Stromal cell of bone marrow (primary cell): ENCODE data around the gene ENOSF1.
"Not testable (repeated sequence)": the region's sequence is repeated elsewhere in the genome, so short reads cannot be mapped to it uniquely, and the experiment has no call there.

Experiments used
- DNase-seq: peaks from one replicate; pipeline ENCODE4 v3.0.0-alpha.2; 2012; ENCODE audit warnings: low read depth

The ENOSF1 gene, protein sequence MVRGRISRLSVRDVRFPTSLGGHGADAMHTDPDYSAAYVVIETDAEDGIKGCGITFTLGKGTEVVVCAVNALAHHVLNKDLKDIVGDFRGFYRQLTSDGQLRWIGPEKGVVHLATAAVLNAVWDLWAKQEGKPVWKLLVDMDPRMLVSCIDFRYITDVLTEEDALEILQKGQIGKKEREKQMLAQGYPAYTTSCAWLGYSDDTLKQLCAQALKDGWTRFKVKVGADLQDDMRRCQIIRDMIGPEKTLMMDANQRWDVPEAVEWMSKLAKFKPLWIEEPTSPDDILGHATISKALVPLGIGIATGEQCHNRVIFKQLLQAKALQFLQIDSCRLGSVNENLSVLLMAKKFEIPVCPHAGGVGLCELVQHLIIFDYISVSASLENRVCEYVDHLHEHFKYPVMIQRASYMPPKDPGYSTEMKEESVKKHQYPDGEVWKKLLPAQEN

DNA sequence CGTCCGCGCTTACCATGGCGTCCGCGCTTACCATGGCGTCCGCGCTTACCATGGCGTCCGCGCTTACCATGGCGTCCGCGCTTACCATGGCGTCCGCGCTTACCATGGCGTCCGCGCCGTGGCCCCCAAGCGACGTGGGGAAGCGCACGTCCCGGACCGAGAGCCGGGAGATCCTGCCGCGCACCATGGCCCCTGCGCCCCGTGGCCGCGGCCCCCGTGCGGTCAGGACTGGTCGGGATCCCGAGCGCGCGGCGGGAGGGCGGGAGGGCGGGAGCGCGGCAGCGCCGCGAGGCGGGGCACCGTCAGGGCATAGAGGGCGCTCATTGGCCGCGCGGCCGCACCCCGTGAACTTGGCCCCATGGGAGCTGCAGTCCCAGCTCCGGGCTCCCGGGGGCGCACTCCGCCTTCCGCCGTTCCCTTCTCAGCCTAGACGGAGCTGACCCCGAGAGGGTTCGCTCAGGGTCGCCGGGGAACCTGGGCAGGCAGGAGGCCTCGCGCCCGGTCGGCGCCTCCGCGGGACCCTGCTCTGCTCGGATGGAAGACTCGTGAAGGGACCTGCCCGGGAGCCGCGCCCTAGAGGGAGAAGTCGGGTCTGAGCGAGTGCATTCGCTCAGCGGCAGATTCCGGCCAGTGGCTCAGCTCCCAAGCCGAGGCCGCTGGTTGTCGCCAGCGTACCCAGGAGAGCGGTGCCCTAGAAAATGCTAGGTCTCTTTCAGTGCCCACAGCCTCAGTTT lies at the start of gene ENOSF1:
Gene ENOSF1 (minus strand): TSS at position 230 of the 734 bp plus-strand sequence. CDS start 43 bp downstream, at position 187.
- DNase-seq, result peak; percentile 60

DNA sequence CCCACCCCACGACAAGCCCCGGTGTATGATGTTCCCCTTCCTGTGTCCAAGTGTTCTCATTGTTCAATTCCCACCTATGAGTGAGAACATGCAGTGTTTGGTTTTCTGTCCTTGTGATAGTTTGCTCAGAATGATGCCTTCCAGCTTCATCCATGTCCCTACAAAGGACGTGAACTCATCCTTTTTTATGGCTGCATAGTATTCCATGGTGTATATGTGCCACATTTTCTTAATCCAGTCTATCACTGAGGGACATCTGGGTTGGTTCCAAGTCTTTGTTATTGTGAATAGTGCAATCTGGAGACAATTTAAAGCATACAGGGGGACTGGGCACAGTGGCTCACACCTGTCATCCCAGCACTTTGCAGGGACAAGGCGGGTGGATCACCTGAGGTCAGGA lies 47.4 kb upstream of the ENOSF1 start:
- not testable (repeated sequence) for DNase-seq

DNA sequence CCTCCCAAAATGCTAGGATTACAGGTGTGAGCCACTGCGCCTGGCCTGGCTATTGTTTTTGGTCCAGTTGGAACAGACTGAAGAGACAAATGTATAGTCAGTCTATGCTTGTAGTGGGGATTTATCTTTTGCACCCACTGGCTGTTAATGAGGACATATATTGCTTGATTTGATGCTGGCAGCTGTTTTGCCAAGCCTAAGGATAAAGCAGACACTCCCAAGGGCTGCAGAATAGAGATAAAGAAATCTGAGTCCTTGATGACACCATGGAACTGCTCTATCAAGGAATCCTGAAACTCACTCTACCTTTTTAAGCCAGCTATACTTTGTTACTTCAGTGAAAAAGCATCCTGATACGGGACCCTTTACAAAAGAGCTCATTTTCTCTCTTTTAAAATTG lies 43.1 kb upstream of the ENOSF1 start:
- DNase-seq, result no peak

DNA sequence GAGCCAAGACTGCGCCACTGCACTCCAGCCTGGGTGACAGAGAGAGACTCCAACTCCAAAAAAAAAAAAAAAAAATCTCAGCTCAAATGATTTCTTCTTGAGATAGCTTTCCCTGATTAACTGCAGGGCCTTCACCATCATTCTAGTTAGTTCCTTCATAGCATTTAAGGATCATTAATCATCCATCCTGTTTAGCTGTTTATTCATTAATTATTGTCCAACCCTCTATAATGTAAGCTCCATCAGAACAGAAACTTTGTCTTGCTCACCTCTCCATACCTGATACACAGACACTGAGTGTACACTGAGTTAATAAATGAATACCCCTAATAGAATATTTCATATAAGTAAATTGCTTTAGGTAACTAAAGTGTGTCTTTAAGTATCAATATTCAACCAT lies 42.2 kb upstream of the ENOSF1 start:
- no peak for DNase-seq

DNA sequence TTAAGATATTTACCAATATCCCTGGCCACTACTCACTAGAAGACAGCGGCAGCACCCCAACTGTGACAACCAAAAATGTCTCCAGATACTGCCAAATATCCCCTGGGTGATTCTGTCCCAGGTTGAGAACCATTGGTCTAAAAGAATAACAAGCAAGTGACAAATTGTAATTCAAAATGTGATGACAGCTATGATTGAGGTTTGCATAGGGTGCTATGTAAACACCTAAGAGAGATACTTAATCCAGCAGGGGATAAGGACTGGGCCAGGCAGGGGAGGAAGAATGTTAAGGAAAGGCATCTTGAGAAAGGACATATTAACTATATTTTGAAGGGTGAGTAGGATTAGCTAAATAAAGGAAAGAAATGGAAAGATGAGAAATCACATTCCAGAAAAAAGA lies 38.0 kb upstream of the ENOSF1 start:
- no peak for DNase-seq

DNA sequence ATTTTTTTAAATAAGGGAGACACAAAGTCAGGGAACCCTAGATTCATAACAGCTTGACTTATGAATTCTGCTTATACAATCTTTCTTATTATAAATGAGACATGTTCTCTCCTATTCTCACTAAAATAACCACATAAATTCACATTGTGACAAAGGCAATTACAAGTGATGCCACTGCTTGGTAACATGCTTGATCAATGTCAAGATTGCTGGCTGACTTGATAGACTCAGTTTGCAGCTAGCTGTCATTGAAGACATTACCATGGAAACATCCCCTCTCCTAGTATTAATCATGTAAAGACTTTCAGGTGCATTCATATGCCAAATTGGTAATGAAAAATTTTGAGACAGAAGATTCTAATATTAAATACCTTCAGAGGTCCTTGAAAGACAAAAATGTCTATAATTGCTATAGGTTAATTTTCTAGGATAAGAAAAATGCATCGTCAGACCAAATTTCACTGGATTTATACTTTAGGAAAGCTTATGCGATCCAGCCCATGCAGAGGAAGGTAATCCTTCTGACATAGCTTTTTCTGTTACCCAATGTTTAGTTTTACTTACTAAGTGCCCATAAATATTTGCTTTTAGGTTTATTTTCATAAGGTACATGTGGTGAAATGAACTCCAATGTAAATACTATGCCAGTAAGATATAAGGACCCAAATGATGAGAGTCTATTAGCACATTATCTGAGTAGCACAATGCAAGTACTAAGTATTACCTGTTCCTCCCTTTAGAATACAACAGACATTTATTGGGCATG lies 32.6 kb upstream of the ENOSF1 start:
- no peak for DNase-seq

DNA sequence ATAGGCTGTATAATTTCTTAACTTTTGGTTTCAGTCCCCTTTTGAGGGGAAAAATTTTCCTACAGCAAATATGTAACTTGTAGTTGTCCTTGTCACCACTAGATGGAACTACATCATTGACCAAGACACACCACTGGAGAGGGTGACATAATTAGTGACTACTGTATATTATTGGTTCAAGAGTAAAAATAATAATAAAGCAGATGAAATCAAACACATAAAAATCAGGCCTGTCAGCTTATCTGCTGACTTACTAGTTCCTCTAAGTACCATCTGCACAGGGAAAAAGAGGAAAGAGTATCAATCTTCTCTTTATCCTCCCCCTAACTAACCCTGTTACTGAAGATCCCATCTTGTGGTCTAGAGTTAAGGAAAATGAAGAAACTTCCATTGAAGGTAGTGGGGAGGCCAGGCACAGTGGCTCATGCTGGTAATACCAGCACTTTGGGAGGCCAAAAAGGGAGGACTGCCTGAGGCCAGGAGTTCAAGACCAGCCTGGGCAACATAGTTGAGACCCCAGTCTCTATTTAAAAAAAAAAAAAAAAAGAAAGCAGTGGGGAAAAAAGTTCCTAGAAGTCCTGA lies 29.6 kb upstream of the ENOSF1 start:
- DNase-seq, result peak; percentile 20

DNA sequence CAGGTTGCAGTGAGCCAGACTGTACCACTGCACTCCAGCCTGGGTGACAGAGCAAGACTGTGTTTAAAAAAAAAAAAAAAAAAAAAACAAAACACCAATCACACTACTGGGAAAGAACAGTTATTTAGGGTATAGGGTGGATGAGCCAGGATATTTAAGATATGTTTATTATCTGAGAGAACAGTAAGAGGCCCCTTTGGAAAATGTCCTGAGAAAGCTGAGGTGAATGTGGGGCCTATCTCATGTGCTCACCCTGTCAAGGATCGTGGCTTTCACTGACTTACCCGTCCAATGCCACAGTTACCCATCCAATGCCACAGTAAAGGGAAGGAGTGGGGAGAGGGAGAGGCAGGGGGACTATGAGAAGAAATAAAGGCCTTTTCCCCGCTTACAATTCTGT lies 19.9 kb upstream of the ENOSF1 start:
- no peak for DNase-seq

DNA sequence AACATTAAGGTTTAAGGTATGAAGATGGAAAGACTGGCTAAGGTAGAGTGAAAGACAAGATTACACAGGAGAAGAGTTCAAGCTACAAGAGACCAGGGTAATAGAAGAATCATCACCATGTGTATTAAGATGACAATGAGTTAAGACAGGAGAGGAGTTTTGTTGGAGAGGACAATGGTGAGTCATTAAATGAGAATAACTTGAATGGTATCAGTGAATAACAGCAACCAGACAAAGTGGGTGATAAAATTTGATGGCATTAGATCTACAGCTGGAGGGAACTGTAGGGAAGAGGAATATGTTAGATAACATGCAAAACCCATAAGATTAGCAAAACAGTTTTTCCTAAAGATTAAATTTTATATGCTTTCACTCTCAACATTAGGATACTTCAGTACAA lies 18.8 kb upstream of the ENOSF1 start:
- no peak for DNase-seq

DNA sequence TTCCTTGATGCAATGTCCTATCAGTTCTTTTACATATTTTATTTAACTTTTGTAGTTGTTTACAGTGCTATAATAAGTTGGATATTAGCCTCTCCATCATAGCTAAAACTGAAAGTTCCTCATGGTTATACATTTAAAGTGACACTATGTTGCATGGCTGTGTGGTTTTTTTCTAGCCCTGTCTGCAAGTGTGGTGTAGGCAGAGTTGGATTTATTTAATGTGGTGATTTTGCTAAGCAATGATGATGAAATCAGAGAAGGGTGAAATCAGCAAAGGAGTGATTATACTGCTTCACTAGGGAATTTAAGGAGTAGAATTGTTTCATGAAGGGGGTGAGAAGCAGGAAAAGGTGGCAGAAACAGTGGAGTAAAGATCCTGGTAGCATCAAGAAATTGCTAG lies 18.3 kb upstream of the ENOSF1 start:
- no peak for DNase-seq

DNA sequence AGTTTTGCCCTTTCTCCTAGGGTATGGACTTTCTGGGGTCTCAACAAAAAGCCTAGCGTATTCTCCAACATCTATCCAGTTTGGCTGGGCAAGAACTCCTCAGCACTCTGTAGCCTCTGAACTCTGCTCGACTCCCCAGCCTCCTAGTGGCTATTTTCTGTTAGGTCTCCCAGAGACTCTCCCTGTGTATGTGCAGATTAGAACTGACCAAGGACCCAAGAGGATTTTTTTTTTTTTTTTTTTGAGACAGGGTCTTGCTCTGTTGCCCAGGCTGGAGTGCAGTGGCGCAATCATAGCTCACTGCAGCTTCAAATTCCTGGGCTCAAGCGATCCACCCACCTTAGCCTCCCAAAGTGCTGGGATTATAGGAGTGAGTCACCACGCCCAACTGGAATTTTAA lies 17.7 kb upstream of the ENOSF1 start:
- not testable (repeated sequence) for DNase-seq

DNA sequence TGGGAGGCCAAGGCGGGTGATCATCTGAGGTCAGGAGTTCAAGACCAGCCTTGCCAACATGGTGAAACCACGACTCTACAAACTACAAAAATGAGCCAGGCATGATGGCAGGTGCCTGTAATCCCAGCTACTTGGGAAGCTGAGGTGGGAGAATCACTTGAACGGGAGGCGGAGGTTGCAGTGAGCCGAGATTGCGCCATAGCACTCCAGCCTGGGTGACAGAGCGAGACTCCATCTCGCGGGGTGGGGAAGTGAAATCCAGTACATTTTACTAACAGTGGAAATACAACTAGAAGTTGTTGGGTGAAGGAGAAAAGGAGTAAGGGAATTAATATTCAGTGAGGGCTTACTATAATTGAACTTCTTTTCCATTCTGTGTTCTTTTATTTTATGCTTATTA lies 13.2 kb upstream of the ENOSF1 start:
- no peak for DNase-seq

DNA sequence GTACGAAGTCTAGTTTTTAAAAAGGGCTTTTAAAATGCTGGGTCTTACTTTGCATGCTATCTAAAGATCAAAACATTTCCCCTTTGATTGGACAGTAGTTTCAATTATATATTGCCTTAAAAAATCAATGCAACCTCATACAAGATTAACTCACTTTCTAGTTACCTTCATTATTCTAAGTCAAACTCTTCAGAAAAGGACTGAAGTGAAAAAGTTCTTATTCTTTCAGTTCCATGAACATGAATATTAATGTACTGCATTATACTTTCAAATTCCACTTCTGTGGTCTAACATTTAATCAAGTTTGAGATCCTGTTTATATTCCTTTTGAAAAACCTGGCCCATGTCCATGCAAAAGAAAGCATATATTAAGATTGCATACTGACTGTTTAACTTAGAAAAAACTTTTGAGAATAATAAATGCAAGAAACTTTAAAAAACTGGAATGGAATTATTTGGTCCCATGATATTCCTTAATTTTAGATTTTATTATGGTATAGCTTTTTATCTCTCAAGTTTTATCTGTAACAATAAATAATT lies 11.2 kb upstream of the ENOSF1 start:
- no peak for DNase-seq

DNA sequence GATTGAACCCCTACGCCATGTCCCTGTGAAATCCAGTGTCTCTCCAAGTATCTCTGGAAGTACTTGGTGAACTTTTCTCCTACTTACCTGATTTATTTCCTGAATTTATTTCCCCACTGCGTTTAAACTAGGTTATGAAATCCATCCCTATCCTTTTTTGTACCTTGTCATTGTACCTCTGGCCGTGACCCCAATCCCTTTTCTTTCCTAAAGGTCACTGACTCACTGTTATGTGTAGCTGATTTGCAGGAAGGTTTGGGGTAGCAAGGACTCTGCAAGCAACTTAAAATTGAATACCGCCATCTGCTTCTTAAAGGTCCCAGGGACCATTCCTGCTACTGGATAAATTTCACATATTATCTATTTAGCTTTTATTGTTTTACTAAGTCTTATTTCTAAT lies 4.6 kb upstream of the ENOSF1 start:
- DNase-seq, result no peak

DNA sequence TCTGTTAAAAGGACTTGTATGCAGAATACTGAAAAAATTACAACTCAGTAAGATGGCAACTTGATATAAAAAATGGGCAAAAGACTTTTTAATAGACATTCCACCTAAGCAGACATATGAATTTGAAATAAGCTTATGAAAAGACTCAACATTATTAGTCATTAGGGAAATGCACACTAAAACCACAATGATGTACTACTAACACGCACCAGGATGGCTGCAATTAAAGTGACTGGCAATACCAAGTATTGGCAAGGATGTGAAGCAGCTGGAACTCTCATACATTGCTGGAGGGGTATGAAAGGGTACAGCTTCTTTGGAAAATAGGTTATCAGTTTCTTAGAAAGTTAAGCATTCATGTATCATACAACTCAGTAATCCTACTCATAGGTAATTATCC lies 3.2 kb upstream of the ENOSF1 start:
- peak; percentile 59 for DNase-seq

DNA sequence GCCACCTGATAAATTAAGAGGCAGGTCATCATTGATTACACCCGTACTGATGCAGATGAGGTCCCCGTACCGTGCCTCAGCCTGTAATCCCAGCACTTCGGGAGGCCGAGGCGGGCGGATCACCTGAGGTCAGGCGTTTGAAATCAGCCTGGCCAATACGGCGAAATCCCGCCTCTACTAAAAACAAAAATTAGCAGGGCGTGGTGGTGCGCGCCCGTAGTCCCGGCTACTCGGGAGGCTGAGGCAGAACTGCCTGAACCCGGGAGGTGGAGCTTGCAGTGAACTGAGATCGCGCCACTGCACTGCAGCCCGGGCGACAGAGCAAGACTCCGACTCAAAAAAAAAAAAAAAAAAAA lies 683 bp upstream of the ENOSF1 start:
- no peak for DNase-seq

DNA sequence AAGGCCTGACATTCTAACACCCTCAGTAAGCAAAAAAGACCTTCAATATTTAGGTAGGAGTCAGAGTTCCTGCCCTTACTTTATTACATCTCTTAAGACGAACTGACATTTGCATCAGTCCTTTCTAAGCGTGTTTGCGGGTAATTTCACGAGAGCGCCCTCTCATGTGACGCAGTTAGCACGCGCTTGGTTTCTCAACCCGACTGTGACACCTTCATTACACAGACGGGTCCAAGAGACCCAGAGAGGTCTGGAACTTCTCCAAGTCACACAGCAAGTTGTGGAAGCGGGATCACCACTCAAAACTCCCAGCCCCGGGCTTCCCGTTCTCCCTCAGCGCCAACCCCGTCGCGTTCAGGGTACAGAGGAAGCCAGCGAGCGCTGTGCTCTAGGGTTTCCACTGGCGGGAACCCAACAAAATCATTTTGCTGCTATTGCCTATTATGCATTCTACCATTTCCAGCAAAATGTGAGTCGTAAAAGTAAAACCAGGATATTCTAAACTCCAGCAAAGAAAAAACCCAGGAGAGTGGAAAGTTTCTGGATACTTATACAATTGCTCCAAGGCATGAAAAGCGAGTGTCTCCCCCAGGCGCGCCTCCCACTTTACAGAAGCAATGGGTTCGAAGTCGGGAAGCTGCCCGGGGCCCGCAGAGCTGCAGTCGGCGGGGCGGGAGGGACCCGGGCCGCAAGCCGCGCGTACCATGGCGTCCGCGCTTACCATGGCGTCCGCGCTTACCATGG lies 601 bp downstream of the ENOSF1 start:
- DNase-seq, result peak; percentile 84

DNA sequence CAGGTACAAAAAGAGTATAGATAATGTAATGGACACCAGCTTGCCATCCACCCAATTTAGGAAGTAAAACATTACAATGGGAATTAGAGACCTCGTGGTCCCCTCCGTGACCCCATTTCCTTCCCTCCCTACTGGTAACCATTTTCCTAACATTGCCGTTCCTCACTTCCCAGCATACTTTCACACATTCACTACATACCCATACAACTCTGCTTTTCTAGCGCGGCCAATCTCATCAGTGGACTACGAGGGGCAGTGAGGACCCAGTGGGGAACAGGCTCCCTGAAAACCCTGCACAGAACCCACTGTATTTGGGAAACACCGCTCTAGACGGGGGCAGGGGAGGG lies 1.1 kb downstream of the ENOSF1 start:
- DNase-seq, result no peak

DNA sequence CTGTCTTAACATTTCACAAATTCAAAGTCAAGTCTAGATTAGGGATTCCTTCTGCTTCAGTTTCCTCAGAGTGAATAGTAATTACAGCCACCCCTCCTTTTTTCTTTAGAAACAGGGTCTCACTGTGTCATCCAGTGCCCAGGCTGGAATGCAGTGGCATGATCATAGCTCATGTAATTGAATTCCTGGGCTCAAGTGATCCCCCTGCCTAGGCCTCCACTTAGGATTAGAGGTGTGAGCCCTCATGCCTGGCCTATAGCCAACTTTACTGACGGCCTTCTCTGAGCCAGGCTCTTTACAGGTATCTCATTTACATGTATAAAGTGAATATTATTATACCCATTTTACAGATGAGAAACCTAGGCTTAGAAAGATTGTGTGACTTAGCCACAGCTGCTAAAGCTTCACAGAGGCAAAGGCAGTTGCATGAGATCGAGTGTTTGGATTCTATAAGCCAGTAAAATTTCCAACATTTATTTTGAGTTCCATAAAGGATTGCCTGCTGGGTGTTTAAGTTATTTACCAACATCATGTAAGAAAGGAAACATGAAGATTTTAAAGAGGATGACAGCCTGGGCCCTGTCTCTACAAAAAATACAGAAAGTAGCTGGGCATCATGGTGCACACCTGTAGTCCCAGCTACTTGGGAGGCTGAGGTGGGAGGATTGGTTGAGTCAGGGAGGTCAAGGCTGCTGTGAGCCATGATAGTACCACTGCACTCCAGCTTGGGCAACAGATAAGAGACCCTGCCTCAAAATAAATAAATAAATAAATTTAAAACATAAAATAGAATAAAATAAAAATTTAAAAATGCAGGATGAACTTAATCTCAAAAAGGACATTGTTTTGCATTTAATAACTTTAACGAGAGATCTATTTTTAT lies 1.8 kb downstream of the ENOSF1 start:
- no peak for DNase-seq

DNA sequence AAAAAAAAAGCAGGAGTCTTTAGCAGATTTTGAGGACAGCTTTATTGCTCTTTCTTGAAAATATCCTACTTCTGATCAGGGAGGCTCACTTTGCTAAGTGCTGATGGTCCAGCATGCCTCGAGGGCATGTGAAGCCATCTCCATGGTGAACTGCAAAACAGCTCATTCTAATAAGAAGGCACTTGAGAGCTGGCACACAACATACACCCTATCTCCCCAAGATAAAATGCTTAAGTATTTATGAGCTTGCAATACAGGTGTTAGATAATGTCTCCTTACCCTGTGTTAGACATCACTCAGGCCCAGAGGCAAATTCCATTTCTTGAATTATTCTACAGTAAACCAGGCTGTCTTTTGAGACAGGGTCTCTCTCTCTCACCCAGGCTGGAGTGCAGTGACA lies 2.7 kb downstream of the ENOSF1 start:
- no peak for DNase-seq

DNA sequence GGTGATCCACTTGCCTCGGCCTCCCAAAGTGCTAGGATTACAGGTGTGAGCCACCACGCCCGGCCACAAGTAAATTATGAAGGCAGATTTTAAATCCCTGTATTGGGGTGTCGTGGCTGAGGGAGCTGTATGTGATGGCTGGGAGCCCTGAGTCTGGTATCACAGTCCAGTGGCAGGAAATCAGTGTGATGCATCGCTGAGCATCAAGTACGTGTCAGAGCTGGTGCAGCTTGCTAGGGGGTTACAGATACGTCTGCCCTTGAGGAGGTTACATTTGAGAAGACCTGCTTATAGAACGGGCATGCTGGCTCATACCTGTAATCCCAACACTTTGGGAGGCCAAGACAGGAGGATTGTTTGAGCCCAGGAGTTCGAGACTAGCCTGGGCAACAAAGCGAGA lies 4.3 kb downstream of the ENOSF1 start:
- DNase-seq, result no peak
